ENCODE measurements around the gene CTCFL. TPM values are rescaled to one million over a fixed set of nuclear protein-coding genes. Genes with fewer than 3 reads are reported as not detected.

CTCFL gene
- total RNA-seq, 1 donor from 2014 or later: 0.07 TPM

DNA sequence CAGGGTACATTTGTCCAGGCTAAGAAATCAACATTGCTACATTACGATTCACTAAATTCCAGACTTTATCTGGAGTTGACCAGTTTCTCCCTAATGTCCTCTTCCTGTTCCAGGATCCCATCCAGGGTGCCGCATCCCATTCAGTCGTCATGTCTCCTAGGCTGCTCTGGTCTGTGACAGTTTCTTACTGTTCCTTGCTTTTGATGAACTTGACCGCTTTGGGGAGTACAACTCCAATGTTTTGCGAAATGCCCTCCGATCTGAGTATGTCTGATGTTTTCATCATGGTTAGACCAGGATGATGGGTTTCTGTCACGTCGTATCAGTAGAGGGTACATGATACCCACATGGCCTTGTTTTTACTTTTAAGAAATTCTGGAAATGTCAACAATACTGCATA is 62.2 kb downstream of the CTCFL start:
- Mint-ChIP-seq H3K36me3 (no peaks in the 10 kb centered on the region), H3K27ac (no peak overlapping the region), H3K4me3 (no peak overlapping the region), H3K9me3 (no peaks in the 10 kb centered on the region), H3K27me3 (no peaks in the 10 kb centered on the region), H3K4me1 (ENCODE audit: unreplicated experiment) (no peaks in the 10 kb centered on the region)
- TF ChIP-seq, protein P1, sequence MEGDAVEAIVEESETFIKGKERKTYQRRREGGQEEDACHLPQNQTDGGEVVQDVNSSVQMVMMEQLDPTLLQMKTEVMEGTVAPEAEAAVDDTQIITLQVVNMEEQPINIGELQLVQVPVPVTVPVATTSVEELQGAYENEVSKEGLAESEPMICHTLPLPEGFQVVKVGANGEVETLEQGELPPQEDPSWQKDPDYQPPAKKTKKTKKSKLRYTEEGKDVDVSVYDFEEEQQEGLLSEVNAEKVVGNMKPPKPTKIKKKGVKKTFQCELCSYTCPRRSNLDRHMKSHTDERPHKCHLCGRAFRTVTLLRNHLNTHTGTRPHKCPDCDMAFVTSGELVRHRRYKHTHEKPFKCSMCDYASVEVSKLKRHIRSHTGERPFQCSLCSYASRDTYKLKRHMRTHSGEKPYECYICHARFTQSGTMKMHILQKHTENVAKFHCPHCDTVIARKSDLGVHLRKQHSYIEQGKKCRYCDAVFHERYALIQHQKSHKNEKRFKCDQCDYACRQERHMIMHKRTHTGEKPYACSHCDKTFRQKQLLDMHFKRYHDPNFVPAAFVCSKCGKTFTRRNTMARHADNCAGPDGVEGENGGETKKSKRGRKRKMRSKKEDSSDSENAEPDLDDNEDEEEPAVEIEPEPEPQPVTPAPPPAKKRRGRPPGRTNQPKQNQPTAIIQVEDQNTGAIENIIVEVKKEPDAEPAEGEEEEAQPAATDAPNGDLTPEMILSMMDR (conservative IDR thresholded peaks at IDR 0.05): no peak
- no peak for DNase-seq (ENCODE audit: extremely low spot score, unreplicated experiment)

DNA sequence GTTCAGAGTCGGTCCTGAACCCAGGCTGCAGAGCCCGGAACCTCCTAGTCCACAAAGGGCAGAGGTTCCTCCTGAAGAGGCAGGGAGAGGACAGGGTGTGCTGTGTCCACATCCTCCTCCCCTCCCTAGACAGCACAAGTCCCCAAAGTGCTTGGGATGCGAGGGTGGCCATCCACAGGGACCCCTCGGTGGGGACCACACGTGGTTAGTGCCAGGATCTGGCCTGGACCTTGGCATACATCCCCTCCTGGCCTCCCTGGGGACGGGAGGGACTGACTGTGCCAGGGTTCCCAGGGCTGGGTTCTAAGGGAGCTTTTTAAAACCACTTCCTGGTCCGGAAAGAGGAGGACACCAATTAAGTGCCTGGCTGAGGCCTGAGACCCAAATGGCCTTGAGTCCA is 63.2 kb downstream of the CTCFL start:
- Mint-ChIP-seq H3K9me3 (no peaks in the 10 kb centered on the region), H3K4me3 (no peak overlapping the region), H3K27ac (no peak overlapping the region), H3K36me3 (no peaks in the 10 kb centered on the region), H3K27me3 (no peaks in the 10 kb centered on the region), H3K4me1 (ENCODE audit: unreplicated experiment) (no peaks in the 10 kb centered on the region)
- DNase-seq (ENCODE audit: extremely low spot score, unreplicated experiment): no peak
- TF ChIP-seq, protein P1 (conservative IDR thresholded peaks at IDR 0.05): no peak

DNA sequence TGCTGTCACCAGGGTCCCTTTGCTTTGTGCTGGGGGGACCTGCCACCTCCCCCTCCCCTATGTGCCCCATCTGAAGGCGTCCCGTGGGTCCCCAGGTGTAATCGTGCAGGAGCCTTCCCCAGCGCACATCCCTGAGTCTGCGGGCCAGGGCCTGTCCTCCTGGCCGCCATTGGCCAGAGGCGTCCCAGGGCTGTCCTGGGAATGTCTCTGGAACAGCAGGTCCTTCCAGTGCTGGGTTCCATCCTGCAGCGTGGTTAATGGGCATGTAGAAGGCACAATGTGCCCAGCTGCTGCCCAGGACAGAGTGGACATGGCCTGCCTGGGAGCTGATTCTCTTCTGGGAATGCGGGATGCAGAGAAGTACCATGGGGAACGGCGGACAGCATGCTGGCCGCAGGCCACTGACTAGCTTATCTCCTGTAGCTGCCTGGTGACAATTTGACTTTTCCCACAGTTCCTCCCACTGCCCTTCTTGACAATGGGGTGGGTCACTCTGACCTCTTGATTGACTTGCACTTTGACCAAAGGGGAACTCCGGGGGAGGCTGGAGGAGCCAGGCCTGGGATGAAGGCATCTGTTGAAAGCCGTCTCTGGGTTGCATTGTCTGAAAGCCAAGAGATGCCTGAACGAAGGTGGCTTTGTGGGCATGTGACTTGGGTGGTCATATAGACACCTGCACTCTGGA is 64.0 kb downstream of the CTCFL start:
- Mint-ChIP-seq H3K27ac (no peak overlapping the region), H3K36me3 (no peaks in the 10 kb centered on the region), H3K4me3 (no peak overlapping the region), H3K9me3 (no peaks in the 10 kb centered on the region), H3K27me3 (no peaks in the 10 kb centered on the region), H3K4me1 (ENCODE audit: unreplicated experiment) (no peaks in the 10 kb centered on the region)
- DNase-seq (ENCODE audit: extremely low spot score, unreplicated experiment): no peak
- TF ChIP-seq, protein P1 (conservative IDR thresholded peaks at IDR 0.05): no peak

DNA sequence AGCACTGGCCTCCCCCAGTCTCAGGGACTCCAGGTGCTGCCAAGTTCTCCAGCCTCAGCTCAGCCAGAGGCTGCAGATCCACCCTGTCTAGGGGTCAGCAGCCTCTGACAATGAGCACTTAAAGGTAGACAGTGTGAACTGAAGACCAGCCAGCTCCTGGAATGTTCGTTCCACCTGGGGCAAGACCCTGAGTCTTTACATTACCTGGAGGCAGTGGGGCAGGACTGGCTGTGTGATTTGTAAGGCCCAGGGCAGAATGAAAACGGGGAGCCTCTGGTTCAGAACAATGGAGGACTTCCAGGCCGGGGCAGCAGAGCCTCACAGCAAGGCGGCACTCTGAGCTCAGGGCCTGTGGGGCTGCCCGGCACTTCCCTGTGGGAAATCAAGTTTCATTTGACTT is 65.0 kb downstream of the CTCFL start:
- Mint-ChIP-seq H3K36me3 (no peaks in the 10 kb centered on the region), H3K27ac (no peak overlapping the region), H3K9me3 (no peaks in the 10 kb centered on the region), H3K27me3 (peaks cover 3% of the 10 kb centered on the region), H3K4me3 (no peak overlapping the region), H3K4me1 (ENCODE audit: unreplicated experiment) (no peaks in the 10 kb centered on the region)
- TF ChIP-seq, protein P1 (conservative IDR thresholded peaks at IDR 0.05): no peak
- DNase-seq (ENCODE audit: extremely low spot score, unreplicated experiment): no peak

DNA sequence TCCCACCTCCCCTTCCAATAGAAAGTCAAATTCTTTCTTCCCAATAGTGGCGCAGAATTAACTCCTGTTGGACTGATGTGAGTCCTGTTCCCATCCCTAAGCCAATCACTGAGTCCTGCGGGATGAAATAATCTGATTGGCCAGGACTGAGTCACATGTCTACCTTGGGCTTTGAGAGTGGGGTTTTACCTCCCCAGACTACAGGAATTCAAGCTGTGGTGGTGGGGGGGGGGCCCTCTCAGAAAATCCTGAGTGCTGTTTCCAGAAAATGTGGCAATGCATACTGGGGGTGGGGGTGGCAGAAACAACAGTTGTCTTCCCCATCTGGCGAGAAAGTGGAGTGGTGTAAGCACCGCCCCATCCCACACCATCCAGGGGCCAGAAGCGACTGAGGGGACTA is 65.7 kb downstream of the CTCFL start:
- Mint-ChIP-seq H3K4me3 (no peak overlapping the region), H3K27me3 (peaks cover 7% of the 10 kb centered on the region), H3K36me3 (no peaks in the 10 kb centered on the region), H3K4me1 (ENCODE audit: unreplicated experiment) (no peaks in the 10 kb centered on the region), H3K9me3 (no peaks in the 10 kb centered on the region), H3K27ac (no peak overlapping the region)
- TF ChIP-seq, protein P1 (conservative IDR thresholded peaks at IDR 0.05): no peak
- DNase-seq (ENCODE audit: extremely low spot score, unreplicated experiment): no peak
